SK-N-MC (cell line): Measurements from ENCODE around the gene POMC.

Experiments
- EZH2 ChIP-seq: fragments of 200-600 bp; sonication (generic); IDR thresholded peaks from one replicate; pipeline ENCODE4 v1.6.1; 2017; ENCODE audit warnings: antibody characterized with exemption
- POLR2AphosphoS5 ChIP-seq: IDR thresholded peaks from 2 replicates; pipeline ENCODE4 v1.6.1; 2012; ENCODE audit warnings: mild to moderate bottlenecking, low read depth, low read length, borderline replicate concordance

GRCh38 chr2:25160376-25160775 lies 8.0 kb downstream of the POMC start:
- TF ChIP-seq EZH2: no peak
- no peak for TF ChIP-seq POLR2AphosphoS5
